HG02840 (cell line): Measurements from ENCODE around the gene ERCC6L2.

Source experiments
- ATAC-seq: cut with Tn5 transposase; IDR thresholded peaks from one replicate; pipeline ENCODE4 v1.9.1; 2021; ENCODE audit warnings: mild to moderate bottlenecking, moderate library complexity, moderate number of reproducible peaks; ENCODE audit not compliant: unreplicated experiment, low FRiP score

ERCC6L2 gene

DNA sequence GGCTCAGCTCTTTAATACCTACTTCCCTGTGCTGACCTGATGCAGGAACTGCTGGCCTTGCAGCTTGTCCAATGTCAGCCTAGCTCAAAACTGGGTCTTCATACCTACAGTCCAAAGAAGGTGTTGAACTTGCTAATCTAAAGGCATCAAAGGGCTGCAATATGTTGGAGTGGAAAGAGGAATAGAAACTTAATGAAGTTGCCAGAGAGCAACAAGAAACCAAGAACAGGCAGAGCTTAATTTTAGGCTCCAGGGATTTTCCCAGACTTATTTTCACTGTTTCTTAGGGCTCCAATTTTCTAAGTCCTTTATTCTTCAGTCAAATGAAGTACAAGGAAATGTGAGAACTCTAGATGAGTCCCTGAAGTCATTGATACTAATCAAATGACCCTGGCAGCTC is 17.6 kb upstream of the ERCC6L2 start:
- ATAC-seq = no peak

DNA sequence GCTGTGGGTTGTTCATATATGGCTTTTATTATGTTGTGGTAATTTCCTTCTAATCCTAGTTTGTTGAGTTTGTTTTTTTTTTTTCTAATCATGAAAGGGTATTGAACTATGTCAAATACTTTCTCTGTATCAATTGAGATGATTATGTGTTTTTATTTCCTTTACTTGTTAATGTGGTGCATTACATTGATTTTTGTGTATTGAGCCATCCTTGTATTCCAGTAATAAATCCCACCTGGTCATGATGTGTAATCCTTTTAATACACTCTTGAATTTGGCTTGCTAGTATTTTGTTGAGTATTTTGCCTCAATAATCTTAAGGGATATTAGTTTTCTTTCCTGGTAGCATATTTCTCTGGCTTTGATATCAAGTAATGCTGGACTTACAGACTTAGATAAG is 13.1 kb upstream of the ERCC6L2 start:
- no peak for ATAC-seq

DNA sequence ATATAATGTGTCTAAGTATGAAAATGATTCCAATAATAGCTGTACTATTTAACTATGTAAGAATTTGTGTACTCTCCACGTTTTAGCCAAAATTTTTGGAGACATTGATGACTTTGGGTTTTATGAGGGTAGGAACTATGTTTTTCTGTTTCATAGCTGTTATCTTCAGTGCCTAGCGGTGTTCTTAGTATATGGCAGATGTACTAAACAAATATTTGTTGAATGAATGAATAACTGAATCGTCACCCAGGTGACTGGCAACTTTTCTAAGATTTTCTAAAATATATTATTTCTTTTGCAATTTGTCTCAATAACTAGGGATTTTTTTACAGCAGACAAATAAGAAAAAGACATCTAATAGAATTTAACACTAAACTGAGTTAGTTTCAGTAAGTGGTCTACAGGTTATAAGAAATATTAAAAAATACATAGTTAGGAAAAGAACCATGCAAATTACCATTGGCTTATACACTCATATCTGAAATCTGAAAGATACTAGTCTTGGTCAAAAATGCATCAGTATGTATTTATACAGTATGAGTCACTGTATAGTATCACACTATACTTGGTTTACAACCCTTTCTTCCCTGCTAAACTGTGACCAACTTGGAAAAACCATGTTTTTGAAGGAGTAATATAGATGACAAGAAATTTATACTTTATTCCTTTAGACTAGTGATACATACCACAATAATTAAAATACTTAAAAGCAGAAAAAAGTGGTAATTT is 10.5 kb upstream of the ERCC6L2 start:
- ATAC-seq = no peak

DNA sequence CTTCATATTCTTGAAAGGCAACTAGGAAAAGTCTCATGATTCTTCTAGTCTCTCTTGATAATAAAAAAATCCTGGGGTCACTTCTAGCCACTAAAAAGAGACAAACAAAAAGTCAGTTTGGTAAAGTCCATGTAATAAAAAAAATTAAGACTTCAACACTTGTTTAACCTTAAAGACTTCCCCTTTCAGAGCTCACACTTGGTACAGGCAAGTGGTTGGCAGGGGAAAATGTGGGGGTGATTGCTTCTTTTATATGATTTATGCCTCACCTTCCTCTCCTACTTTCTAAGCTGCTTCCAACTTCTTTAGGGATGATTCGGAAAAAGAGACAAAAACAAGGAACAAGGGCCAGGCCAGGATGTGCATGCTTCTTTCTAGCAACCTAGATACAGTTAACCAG is 5.1 kb upstream of the ERCC6L2 start:
- no peak for ATAC-seq

DNA sequence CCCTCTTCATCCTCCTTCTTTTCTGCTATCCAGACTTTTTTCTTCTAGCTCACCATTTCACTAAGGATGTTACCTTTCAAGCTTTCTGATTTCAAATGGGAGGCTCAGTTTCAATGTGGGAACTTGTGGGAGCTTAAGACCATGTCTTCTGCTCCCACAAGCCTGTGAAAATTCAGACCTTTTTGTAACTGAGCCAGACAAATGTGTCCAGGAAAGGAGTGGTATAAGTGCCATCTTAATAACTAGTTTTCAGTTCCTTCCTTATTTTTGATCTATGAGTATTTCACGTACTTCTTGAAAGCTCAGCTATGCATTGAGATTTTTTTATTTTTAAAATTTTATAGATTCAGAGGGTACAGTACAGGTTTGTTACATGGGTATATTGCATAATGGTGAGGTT is 4.6 kb upstream of the ERCC6L2 start:
- no peak for ATAC-seq

DNA sequence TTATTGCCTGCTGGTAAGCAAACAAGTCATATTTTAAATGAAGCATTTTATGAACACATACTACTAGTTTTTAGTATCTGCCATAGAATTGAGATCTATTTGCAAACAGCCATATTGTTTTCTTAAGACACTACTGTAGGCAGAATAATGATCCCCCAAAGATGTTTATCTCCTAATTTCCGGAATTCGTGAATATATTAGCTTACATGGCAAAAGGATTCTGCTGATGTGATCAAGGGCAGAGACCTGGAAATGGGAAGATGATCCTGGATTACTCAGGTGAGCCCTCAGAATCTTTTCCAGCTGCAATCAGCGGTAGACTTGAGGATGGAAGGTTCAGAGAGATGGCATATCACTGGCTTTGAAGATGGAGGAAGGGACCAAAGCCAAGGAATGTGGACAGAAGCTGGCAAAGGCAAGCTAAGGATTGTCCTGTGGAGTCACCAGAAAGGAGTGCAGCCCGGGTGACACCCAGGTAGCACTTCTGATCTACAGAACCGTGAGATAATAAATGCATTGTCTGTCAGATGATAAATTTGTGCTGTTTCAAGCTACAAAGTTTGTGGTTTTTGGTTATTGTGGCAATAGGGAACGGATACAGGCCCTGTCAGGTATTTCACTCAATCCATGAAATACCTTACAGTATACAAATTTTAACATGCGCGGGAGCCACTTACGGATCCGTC is 1.0 kb upstream of the ERCC6L2 start:
- ATAC-seq = no peak

DNA sequence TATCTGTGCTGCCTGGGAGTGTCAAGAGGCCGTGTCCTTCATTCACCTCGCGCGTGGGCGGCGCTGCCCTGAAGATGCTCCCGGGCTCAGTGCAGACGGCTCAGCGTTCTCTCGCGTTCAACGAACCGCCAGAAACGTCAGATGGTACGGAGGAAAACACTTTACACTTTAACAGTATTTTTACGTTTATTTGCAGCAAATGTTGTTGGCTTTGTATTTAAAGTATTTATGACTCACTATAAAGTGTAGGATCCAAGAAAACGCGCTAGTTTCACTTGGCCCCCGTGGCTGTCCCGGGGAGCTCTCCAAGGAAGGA is 544 bp upstream of the ERCC6L2 start:
- no peak for ATAC-seq

DNA sequence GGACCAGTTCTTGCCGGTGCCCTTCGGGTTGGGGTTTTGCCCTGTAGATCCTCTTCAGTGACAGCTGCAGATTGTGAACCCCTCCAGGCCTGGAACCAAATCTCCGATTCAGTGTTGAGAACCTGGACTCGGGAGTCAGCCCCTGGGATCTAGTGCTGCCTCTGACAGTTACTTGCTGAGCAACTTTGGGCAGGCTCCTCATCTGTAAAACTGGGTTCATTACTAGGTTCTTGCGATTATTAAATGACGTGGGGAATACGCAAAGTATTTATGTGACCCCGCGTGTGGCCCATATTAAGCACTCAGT is 600 bp downstream of the ERCC6L2 start:
- no peak for ATAC-seq

DNA sequence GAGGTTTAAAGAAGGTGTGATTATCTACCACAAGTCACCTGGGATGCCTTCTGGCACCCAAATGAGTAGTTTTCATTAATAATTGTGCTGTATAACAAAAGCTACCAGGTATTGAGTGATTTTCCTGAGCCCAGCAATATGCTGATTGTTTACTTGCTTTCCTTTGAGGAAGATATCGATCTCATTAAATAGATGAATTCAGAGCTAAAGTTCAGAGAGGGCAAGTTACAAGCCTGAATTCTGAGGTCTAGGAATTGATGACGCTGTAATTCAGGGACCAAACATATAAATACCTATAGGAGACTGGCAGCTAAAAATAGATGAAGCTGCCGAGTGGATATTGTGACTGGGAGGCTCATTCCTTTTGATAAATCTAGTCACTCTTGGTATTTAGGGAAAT is 1.1 kb downstream of the ERCC6L2 start:
- no peak for ATAC-seq

DNA sequence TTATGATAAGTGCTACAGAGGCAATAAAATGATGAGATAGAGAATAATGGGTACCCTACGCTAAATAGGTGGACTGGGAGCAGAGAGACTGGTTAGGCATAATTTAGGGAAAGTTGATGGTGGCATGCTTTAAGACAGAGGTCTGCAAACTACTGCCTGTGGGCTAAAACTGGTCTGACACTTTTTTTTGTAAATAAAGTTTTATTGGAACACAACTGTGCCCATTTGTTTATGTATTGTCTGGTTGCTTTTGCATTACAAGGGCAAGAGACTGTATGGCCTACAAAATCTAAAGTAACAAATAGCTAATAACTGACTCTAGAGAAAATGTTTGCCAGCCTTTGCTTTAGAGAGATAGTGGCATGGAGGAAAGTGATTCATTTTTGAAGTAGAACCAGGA is 2.5 kb downstream of the ERCC6L2 start:
- no peak for ATAC-seq

DNA sequence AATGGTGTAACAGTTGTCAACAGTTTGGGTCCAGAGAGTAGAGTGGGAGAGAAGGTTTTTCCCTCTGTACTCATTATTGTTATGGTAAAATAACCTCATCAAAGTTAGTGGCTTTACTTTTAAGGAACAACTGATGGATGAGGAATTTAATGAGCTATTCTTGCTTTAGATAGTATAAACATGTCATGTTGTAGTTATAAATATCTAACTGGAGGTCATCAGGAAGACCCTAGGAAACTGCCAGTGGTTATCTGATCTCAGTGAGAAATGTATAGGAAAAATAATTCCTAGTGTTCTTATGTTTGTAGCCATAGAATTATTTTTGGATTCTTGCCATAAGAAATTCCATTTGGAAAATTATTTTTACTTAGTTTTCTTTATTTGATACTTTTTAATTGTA is 4.1 kb downstream of the ERCC6L2 start:
- no peak for ATAC-seq

DNA sequence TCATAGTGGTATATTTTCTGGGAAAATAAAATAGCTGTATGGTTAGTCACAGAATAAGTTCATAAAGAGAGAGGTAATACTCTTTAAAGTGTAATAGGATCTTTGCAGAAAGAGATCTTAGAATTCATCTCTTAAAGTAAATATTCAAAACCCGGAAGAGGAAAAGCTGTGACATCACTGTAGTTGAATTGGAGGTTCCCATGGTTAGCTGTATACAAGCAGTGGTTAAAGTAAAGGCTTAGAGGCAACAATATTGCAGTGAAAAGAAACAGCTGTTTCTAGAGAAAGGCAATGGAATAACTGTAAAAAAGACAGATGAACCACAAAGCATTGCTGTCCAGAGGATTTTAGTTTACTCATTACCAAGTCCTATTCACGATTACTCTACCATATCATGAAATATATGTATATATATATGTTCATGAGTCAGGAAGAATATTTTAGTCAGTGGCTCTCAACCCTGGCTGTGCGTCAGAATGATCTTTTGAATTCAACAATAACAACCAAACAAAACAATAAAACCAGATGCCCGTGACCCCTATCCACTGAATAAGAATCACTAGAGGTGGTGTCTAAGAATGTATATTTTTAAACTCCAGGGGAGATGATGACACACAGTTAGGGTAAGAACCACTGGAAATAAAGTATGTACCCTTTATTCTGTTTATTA is 4.7 kb downstream of the ERCC6L2 start:
- no peak for ATAC-seq

DNA sequence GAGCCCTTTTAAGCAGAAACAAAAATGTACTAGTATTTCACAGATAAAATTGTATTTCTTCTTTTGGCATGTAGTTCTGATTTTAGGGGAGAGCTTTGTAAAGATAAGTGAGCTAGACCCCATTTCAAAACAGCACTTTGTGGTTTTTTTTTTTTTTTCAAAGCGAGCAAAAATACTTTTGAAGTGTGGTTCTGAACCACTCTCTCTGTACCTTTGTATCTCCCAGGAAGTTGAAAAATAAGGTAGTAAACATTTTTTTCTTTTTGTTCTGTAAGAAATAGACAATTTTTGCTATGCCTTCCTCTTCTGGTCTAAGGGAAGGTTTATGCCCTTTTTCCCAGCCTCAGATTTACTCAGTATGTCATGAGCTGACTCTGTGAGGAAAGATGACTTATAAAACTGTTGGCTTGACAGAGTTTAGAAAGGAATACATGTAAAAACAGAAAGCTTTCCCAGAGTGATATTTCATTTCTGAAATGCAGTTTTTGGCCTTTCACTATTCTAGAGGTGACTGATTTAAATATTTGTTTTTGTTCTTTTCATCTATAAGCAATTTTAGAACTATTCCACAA is 12.5 kb downstream of the ERCC6L2 start:
- no peak for ATAC-seq

DNA sequence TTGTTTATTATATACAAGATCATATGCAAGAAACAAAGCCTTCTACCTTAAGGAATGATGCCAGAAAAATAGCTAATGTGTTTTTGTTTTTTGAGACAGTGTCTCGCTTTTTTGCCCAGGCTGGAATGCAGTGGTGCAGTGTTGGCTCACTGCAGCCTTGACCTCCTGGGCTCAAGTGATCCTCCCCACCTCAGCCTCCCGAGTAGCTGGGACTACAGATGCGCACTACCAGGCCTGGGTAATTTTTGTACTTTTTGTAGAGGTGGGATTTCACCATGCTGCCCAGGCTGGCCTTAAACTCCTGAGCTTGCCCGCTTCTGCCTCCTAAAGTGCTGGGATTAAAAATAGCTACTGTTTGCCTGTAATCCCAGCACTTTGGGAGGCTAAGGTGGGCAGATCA is 15.1 kb downstream of the ERCC6L2 start:
- no peak for ATAC-seq

DNA sequence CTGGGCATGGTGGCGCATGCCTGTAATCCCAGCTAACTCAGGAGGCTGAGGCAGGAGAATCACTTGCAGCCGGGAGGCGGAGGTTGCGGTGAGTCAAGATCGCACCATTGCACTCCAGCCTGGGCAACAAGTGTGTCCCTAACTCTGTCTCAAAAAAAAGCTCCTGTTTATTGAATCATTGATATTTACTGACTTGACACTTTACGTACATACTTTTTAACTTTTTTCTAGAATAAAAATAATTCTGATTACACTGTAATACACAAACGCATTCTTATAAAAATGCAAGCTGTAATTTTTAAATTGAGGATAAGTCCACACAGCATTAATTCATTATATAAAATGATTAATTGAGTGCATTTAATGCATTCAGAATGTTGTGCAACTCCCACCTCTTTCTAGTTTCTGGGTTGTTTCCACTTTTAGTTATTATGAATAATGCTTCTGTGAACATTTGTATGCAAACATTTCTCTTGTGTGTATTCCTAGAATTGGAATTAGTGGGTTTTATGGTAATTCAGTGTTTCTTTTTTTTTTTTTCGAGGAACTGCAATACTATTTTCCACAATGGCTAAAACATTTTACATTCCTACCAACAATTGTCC is 15.7 kb downstream of the ERCC6L2 start:
- ATAC-seq = no peak

DNA sequence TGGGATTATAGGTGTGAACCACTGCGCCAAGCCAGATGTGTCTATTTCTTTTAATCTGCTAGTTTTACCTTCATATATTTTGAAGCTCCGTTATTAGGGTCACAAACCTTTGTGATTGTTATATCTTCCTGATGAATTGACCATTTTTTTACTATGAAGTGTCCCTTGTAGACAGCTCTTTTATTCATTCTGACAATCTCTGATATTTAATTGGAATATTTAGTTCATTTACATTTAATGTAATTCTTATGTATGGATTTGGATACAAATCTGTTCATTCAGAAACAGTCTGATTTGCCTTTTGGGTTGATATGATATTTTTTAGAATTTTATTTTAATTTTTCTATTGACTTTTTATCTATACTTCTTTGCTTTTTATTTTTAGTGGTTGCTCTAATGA is 17.2 kb downstream of the ERCC6L2 start:
- ATAC-seq = no peak

DNA sequence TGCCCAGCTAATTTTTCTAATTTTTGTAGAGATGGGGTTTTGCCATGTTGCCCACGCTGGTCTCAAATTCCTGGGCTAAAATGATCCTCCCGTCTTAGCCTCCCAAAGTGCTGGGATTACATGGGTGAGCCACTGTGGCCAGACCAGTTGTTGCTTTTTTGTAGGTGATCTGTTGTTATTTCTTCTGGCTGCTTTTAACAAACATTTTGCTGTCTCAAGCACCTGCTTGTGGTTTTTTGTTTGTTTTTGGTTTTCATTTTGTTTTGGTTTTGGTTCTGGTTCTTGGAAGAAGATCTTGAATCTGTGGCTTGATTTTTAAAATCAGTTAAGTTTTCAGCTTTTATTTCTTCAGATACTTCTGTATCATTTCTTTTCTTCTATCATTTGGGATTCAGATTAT is 21.1 kb downstream of the ERCC6L2 start:
- no peak for ATAC-seq

DNA sequence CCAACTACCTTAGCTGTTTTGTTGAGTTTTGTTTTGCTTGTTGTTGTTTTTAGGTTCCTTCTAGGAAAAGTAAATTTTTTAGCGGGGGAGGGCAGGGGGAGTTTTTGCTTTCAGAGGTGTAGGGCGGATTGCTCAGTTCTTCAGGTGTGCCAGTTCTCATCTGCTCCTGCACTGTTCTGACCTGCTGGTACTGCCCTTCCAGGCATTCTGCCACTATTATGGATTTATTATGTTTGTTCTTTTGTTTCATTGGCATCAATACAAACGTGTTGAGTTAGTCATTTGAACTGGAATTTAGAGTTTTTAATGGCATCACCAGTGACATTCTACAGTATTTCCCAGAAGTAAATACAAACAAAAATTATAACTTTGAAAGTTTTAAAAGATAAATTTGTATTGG is 26.0 kb downstream of the ERCC6L2 start:
- ATAC-seq = no peak

DNA sequence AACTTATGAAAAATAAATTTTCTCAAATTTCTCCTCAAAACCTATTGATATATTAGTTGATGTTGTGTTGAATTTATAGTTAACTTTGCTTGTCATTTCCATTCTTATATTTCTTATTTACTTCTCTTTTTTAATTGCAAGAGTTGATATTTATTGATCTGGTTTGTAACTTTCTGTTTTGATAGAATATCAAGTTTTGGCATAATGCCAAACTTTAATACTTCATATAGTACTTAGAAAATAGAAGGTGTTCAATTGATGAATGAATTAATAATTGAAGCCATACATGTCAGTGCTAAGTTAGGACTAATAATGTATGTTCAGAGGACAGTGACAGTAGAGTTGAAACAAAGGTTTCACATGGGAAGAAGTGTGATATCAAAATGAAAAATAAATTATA is 27.9 kb downstream of the ERCC6L2 start:
- ATAC-seq = no peak

DNA sequence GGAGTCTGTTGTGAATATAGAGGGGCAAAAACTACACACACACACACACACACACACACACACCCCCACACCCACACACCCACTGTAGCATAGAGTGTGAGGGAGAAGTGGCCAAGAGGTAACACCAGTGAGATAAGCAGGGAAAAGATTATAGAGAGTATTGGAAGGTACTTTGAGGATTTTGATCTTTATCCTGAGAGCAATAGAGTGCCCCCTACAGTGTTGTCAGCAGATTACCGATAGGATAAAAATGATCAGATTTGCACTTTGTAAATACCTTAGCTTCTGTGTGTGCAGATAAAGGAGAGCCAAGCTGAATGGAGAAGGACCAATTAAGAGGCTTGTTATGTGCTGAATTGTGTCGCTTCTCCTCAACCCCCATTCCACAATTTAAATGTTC is 32.3 kb downstream of the ERCC6L2 start:
- ATAC-seq = no peak

DNA sequence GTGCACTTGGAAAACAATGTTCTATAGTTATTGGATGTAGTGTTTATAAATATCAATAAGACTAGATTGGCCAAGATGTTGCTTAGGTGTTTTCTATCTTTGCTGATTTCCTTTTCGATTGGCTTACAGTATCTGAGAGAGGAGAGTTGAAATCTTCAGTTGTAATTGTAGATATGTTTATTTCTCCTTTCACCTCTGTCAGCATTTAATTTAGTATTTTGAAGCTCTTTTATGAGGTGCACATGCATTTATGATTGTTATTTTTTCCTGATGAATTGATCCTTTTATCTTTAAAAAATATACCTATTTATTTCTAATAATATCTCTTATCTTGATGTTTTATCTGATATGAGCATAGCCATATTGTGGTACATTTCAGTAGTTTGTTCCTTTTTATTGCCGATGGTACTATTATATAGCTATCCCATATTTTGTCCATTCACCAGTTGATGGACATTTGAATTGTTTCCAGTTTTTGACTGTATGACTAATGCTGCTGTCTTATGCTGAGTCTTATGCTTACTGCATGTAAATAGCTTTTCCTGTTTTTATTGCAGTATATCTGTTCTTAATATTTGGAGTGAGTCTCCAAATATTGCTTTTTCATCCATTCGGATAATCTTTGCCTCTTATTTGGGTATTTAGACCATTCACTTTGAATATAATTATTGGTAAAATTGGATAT is 34.7 kb downstream of the ERCC6L2 start:
- no peak for ATAC-seq
